ENCODE measurements around the gene TMEM31. TPM values are rescaled to one million over a fixed set of nuclear protein-coding genes. Genes with fewer than 3 reads are reported as not detected.

The TMEM31 gene, protein sequence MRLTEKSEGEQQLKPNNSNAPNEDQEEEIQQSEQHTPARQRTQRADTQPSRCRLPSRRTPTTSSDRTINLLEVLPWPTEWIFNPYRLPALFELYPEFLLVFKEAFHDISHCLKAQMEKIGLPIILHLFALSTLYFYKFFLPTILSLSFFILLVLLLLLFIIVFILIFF
- total RNA-seq (not detected), total RNA-seq (0 to 0.31 (median 0) reads per million in 172 experiments)
- polyA plus RNA-seq (2013, experiment 1 of 2): not detected
- polyA plus RNA-seq (2013, experiment 2 of 2): 0.33 TPM

DNA sequence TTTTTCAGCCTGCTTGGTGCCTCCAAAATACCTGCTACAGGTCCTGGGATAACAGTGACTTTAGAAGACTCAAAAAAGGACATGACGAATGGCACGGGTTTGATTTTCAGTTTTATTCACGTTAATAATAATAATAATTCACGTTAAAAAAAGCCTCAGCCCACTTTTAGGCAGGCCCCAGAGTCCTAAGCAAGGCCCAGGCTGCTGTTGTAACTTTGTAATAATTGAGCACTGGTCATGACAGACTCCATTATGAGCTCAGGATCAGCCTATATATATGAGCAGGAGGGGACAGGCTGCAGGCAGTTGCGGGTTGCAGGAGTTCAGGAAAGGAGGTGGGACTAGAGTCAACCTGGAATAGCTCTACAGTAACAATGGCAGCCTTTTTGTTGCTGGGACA, at the start of gene TMEM31:
Gene TMEM31 (plus strand): TSS at position 301 of the 400 bp plus-strand sequence. CDS start 1,350 bp downstream, outside the sequence.
- no peak for DNase-seq
- H3K4me1 ChIP-seq (ENCODE audit: insufficient read depth, low read length): no peaks in the 10 kb centered on the region
- no peaks in the 10 kb centered on the region for H3K27me3 ChIP-seq (ENCODE audit: control insufficient read depth in 1 of 2, insufficient read depth in 2 of 2, low read length in 2 of 2)
- H3K4me3 ChIP-seq (ENCODE audit: low read length): no peak within 1 kb of the TSS
- Mint-ChIP-seq H3K27ac (no peak within 1 kb of the TSS), H3K4me3 (no peak within 1 kb of the TSS), H3K27me3 (no peaks in the 10 kb centered on the region), H3K36me3 (ENCODE audit: low read depth) (no peaks in the 10 kb centered on the region), H3K9me3 (no peaks in the 10 kb centered on the region), H3K4me1 (ENCODE audit: low read depth) (no peaks in the 10 kb centered on the region)
- H3K27ac ChIP-seq (ENCODE audit: low read depth in 1 of 2, low read length in 2 of 2): no peak within 1 kb of the TSS
- no peak for ATAC-seq (ENCODE audit: poor library complexity)
- no peaks in the 10 kb centered on the region for H3K36me3 ChIP-seq (ENCODE audit: insufficient read depth, low read length)
- ChIA-PET CTCF (interaction anchor here (0.7 to 1.3 kb wide), 3 partner anchors 12 to 193 kb away, joined by 3 to 4 read pairs (median 3); no protein-coding TSS in a partner anchor), POLR2A (no interaction called here)
- no peak for TF ChIP-seq CTCF (IDR thresholded peaks at IDR 0.05)
- intact Hi-C loops (cut with DNase I, micrococcal nuclease): loop anchor here in 1 of 2 experiments (10.0 kb wide), 1 partner anchor 176 kb away; no protein-coding TSS in a partner anchor
- no peaks in the 10 kb centered on the region for H3K9me3 ChIP-seq (ENCODE audit: control insufficient read depth in 1 of 2, insufficient read depth in 1 of 2, low read length in 2 of 2)

DNA sequence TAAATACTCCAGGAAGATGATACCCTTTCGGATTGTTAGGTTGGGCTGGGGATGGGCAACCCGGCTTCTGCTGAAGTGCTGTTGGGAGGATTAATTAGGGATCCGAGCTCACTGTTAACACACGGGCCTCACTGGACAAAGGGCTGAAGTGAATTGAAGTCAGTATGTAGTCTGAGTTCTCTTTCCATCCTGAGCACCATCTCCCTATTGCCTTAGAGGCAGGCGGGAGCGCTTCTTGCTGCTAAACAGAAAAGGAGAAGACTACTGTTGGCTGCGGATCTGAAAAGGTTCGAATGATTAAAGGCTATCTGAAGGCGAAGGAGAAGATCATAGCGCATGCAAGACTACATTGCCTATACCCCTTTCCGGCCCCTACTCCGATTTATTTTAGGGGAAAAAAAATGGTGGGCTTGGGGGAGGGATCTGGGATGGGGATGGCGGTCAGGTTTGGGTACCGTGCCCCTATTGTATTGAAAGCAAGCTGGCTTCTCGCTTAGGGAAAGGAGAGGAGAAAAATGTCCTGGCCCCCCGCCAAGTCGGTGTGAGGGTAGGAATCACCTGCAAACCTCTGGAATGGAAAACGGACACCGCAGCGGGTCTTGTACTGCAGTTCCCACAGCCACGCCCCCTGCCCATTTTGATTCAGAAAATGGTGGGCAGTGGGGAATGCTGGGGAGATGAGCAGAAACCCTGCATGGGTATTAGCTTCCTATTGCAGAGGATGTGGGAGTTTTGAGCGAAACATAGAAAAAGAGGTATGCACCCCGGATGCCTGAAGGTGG, 46.5 kb upstream of the TMEM31 start:
- Mint-ChIP-seq H3K27ac (no peak overlapping the region), H3K9me3 (no peaks in the 10 kb centered on the region), H3K27me3 (peaks cover 25% of the 10 kb centered on the region), H3K4me3 (no peak overlapping the region), H3K4me1 (ENCODE audit: low read depth) (no peaks in the 10 kb centered on the region), H3K36me3 (ENCODE audit: low read depth) (no peaks in the 10 kb centered on the region)
- Histone ChIP-seq H3K36me3 (ENCODE audit: insufficient read depth, low read length) (no peaks in the 10 kb centered on the region), H3K4me1 (ENCODE audit: insufficient read depth, low read length) (no peaks in the 10 kb centered on the region), H3K27ac (ENCODE audit: low read depth in 1 of 2, low read length in 2 of 2) (no peak overlapping the region), H3K27me3 (ENCODE audit: control insufficient read depth in 1 of 2, insufficient read depth in 2 of 2, low read length in 2 of 2) (peaks cover 0 to 4% of the 10 kb centered on the region in 2 experiments), H3K9me3 (ENCODE audit: control insufficient read depth in 1 of 2, insufficient read depth in 1 of 2, low read length in 2 of 2) (no peaks in the 10 kb centered on the region), H3K4me3 (ENCODE audit: low read length) (no peak overlapping the region)
- ChIA-PET CTCF (no interaction called here), POLR2A (no interaction called here)
- TF ChIP-seq CTCF (IDR thresholded peaks at IDR 0.05): no peak
- ATAC-seq (ENCODE audit: poor library complexity): no peak
- intact Hi-C loops (cut with DNase I, micrococcal nuclease): no loop called here
- DNase-seq: no peak

- no peak overlapping the region for H3K4me3 ChIP-seq (ENCODE audit: low read length)
- no peaks in the 10 kb centered on the region for H3K36me3 ChIP-seq (ENCODE audit: insufficient read depth, low read length)
- ChIA-PET POLR2A (no interaction called here), CTCF (interaction anchor here (0.5 to 0.6 kb wide), 2 partner anchors 30 to 101 kb away, joined by 3 read pairs; no protein-coding TSS in a partner anchor)
- H3K4me1 ChIP-seq (ENCODE audit: insufficient read depth, low read length): no peaks in the 10 kb centered on the region
- ATAC-seq (ENCODE audit: poor library complexity): no peak
- H3K27me3 ChIP-seq (ENCODE audit: control insufficient read depth in 1 of 2, insufficient read depth in 2 of 2, low read length in 2 of 2): peaks cover 0 to 4% of the 10 kb centered on the region in 2 experiments
- H3K27ac ChIP-seq (ENCODE audit: low read depth in 1 of 2, low read length in 2 of 2): no peak overlapping the region
- no peak for DNase-seq
- no peaks in the 10 kb centered on the region for H3K9me3 ChIP-seq (ENCODE audit: control insufficient read depth in 1 of 2, insufficient read depth in 1 of 2, low read length in 2 of 2)
- intact Hi-C loops (cut with DNase I, micrococcal nuclease): no loop called here
- H3K9me3 Mint-ChIP-seq: no peaks in the 10 kb centered on the region
- peaks cover 16% of the 10 kb centered on the region for H3K27me3 Mint-ChIP-seq
- no peak overlapping the region for H3K27ac Mint-ChIP-seq
- H3K36me3 Mint-ChIP-seq (ENCODE audit: low read depth): no peaks in the 10 kb centered on the region
- no peak for TF ChIP-seq CTCF (IDR thresholded peaks at IDR 0.05)
- H3K4me3 Mint-ChIP-seq: no peak overlapping the region
- no peaks in the 10 kb centered on the region for H3K4me1 Mint-ChIP-seq (ENCODE audit: low read depth)
These were observed 44.3 kb upstream of the TMEM31 start for GRCh38 chrX:103666202-103667107.
